ENCODE results near the gene ARFGAP3. TPM values are rescaled to one million over a fixed set of nuclear protein-coding genes. Genes with fewer than 3 reads are reported as not detected.

The ARFGAP3 gene
- polyA plus RNA-seq, 1 experiment = 79.5 TPM

DNA sequence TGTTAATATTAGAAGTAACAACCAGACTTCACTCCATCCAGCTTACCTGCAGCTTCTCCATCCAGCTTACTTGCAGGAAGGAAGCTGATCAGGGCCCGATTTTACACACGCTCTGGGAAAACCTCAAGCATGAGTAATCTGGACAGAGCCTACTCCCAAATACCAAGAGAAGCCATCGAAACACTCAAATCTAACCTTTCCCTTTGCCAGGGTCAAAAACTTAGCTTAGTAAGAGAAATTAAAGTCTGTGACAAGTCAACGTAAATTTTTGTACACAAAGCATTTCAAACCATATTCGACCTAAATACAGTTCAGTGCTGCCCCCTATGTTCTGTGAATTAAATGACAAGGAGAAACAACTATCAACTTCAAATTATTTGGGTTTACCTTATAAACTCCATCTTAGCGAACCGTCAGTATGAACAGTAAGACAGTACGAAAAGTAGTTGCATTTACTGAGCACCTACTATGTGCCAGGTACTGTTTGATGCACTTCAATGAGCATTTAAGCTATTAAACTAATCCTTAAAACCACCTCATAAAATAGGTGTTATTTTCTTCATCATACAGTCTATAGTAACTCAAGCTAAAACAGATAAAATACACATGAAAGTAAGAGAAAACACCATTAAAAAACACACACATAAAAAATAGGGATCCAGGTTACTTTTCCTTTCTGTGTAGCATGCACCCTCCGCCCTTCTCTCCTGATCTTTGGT, 36.9 kb downstream of the ARFGAP3 start:
- Histone ChIP-seq H3K4me3 (ENCODE audit: low read depth, low read length) (no peak overlapping the region), H3K36me3 (ENCODE audit: control insufficient read depth, insufficient read depth, low read length) (peaks cover 7% of the 10 kb centered on the region), H3K27me3 (ENCODE audit: control insufficient read depth, insufficient read depth, low read length) (no peaks in the 10 kb centered on the region)
- ChIA-PET CTCF (interaction anchor here (0.6 to 3.3 kb wide), 34 partner anchors 9 to 272 kb away, joined by 3 to 30 read pairs (median 5); partner anchors contain the start of gene CYB5R3), POLR2A (interaction anchor here (0.5 to 0.6 kb wide), 2 partner anchors 100 to 267 kb away, joined by 3 read pairs; no protein-coding TSS in a partner anchor)
- TF ChIP-seq, protein P1, sequence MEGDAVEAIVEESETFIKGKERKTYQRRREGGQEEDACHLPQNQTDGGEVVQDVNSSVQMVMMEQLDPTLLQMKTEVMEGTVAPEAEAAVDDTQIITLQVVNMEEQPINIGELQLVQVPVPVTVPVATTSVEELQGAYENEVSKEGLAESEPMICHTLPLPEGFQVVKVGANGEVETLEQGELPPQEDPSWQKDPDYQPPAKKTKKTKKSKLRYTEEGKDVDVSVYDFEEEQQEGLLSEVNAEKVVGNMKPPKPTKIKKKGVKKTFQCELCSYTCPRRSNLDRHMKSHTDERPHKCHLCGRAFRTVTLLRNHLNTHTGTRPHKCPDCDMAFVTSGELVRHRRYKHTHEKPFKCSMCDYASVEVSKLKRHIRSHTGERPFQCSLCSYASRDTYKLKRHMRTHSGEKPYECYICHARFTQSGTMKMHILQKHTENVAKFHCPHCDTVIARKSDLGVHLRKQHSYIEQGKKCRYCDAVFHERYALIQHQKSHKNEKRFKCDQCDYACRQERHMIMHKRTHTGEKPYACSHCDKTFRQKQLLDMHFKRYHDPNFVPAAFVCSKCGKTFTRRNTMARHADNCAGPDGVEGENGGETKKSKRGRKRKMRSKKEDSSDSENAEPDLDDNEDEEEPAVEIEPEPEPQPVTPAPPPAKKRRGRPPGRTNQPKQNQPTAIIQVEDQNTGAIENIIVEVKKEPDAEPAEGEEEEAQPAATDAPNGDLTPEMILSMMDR (IDR thresholded peaks at IDR 0.05; ENCODE audit: insufficient read depth, low read depth, low read length) = peak; percentile 53
- peak; percentile 82 for DNase-seq (ENCODE audit: low read depth)

DNA sequence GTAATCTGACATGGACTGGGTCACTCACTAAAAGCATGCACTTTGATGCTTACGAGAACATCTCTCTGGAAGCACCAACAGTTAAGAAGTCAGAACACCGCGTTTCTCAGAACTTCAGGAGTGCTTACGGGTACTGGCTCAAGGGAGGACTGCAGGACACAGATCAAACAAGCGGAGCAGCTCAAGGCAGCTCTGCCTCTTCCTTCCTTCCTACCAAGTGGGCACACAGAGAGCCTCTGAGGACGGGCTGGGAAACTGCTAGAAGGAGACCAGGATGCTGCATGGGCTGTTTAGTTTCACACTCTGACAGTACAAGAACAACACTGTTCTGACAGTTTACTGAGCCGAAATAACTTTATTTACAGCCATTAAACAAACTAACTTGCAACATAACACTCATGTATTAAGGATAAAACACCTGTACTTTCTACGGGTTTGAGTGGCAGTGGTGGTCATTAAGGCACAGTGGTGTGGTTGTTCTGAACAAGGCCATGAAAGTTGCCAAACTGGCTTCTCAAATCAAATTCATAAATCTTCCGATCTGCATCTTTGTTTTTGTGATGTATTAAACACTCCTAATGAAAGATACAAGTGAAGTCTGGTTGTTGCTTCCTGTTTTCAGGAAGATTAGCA, 37.5 kb downstream of the ARFGAP3 start:
- TF ChIP-seq, protein P1 (IDR thresholded peaks at IDR 0.05; ENCODE audit: insufficient read depth, low read depth, low read length) = no peak
- Histone ChIP-seq H3K4me3 (ENCODE audit: low read depth, low read length) (no peak overlapping the region), H3K27me3 (ENCODE audit: control insufficient read depth, insufficient read depth, low read length) (no peaks in the 10 kb centered on the region), H3K36me3 (ENCODE audit: control insufficient read depth, insufficient read depth, low read length) (peaks cover 7% of the 10 kb centered on the region)
- ChIA-PET POLR2A (interaction anchor here (0.5 to 0.6 kb wide), 2 partner anchors 100 to 268 kb away, joined by 3 read pairs; no protein-coding TSS in a partner anchor), CTCF (interaction anchor here (0.6 to 3.3 kb wide), 33 partner anchors 10 to 271 kb away, joined by 3 to 30 read pairs (median 5); partner anchors contain the start of gene CYB5R3)
- no peak for DNase-seq (ENCODE audit: low read depth)

DNA sequence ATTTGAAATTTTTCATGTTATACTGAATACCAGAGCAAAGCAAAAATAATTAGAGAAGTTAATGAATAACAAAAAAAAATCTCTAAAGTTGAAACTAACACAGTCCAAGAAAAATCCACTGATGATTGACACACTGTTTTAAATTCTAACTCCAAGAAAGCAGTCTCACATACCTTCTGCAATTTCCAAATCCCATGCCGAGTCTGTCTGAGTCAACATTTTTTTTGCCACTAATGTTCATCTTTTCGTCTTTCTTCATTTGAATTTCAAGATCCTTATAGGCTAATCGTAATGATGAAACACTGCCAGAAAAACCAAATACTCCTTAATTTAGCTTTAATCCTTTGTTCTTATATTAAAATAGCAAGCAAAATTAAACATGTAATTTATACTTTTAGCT, 39.5 kb downstream of the ARFGAP3 start:
- Histone ChIP-seq H3K36me3 (ENCODE audit: control insufficient read depth, insufficient read depth, low read length) (peaks cover 13% of the 10 kb centered on the region), H3K4me3 (ENCODE audit: low read depth, low read length) (no peak overlapping the region), H3K27me3 (ENCODE audit: control insufficient read depth, insufficient read depth, low read length) (no peaks in the 10 kb centered on the region)
- no peak for DNase-seq (ENCODE audit: low read depth)
- POLR2A ChIA-PET = no interaction called here
- TF ChIP-seq, protein P1 (IDR thresholded peaks at IDR 0.05; ENCODE audit: insufficient read depth, low read depth, low read length) = no peak
- CTCF ChIA-PET = interaction anchor here (1.2 to 2.2 kb wide), 6 partner anchors 11 to 196 kb away, joined by 4 to 7 read pairs (median 4); no protein-coding TSS in a partner anchor

DNA sequence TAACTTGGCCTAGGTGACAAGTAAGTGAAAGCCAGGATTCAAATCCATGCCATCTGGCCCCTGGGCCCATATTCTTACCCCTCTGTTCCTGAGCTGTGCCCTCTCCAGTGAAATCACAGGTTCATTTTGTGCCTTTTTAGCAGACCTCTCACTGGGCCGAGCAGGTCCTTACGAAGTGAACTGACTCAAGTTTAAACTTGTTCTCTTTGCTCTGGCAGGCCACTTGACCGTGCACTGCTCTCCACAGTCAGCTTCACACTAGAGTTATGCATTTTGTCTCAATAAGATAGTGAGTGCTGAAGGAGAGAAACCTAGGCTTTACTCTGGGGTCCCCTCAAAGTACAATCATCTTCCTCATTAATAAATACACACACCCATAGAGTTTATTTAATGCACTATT, 40.7 kb downstream of the ARFGAP3 start:
- no peak for DNase-seq (ENCODE audit: low read depth)
- ChIA-PET CTCF (interaction anchor here (0.6 to 2.2 kb wide), 7 partner anchors 9 to 195 kb away, joined by 4 to 7 read pairs (median 5); no protein-coding TSS in a partner anchor), POLR2A (no interaction called here)
- TF ChIP-seq, protein P1 (IDR thresholded peaks at IDR 0.05; ENCODE audit: insufficient read depth, low read depth, low read length) = no peak
- Histone ChIP-seq H3K4me3 (ENCODE audit: low read depth, low read length) (no peak overlapping the region), H3K27me3 (ENCODE audit: control insufficient read depth, insufficient read depth, low read length) (no peaks in the 10 kb centered on the region), H3K36me3 (ENCODE audit: control insufficient read depth, insufficient read depth, low read length) (peaks cover 14% of the 10 kb centered on the region)

DNA sequence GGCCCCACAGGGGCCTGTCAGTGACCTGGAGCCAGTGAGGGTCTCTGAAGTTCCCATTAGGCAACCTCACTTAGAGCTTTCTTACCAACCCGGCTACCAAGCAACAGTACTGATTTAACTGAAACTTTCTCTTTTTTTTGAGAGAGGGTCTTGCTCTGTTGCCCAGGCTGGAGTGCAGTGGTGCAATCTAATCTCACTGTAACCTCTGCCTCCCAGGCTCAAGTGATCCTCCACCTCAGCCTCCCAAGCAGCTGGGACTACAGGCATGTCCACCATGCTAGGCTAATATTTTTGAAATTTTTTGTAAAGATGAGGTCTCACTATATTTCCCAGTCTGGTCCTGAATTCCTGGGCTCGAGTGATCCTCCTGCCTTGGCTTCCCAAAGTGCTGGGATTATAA, 42.5 kb downstream of the ARFGAP3 start:
- no peak for DNase-seq (ENCODE audit: low read depth)
- TF ChIP-seq, protein P1 (IDR thresholded peaks at IDR 0.05; ENCODE audit: insufficient read depth, low read depth, low read length) = no peak
- peaks cover 16% of the 10 kb centered on the region for H3K36me3 ChIP-seq (ENCODE audit: control insufficient read depth, insufficient read depth, low read length)
- ChIA-PET POLR2A (no interaction called here), CTCF (interaction anchor here (0.7 to 1.0 kb wide), 2 partner anchors 151 to 276 kb away, joined by 3 read pairs; no protein-coding TSS in a partner anchor)
- H3K27me3 ChIP-seq (ENCODE audit: control insufficient read depth, insufficient read depth, low read length) = no peaks in the 10 kb centered on the region
- H3K4me3 ChIP-seq (ENCODE audit: low read depth, low read length) = no peak overlapping the region

All from BJ (cell line).